ENCODE measurements around the gene XPNPEP1.

GRCh38 chr10:109846832-109847231 lies 76.5 kb downstream of the XPNPEP1 start:
- TF ChIP-seq CREB5 (CRISPR knock-in tag; IDR thresholded peaks at IDR 0.05; ENCODE audit: low read depth) (no peak), PATZ1 (CRISPR knock-in tag; IDR thresholded peaks at IDR 0.05; ENCODE audit: borderline replicate concordance) (no peak), ZNF8 (CRISPR knock-in tag; IDR thresholded peaks at IDR 0.05) (no peak), ZNF565 (CRISPR knock-in tag; conservative IDR thresholded peaks at IDR 0.05; ENCODE audit: low read depth) (no peak)

Measured in SK-N-SH treated with all-trans-retinoic acid at 6 μM for 48 hours (cell line).